Panc1 (cell line): ENCODE results near the gene GFER. TPM values are rescaled to one million over a fixed set of nuclear protein-coding genes. Genes with fewer than 3 reads are reported as not detected.
A peak's percentile ranks its signal among the peaks of the same experiment; 100 is the strongest.
"Not testable (repeated sequence)": the region's sequence is repeated elsewhere in the genome, so short reads cannot be mapped to it uniquely, and the experiment has no call there.

Source experiments
- ATAC-seq: fragments of 200-7000 bp; cut with Tn5 transposase; 2 replicates; pipeline ENCODE4 v1.9.1; 2020; ENCODE audit warnings: mild to moderate bottlenecking, moderate library complexity
- BruUV-seq: library from RNA; stranded (reverse); fragments of 400-500 nt; replicated peaks from 2 replicates; lab custom pipeline; 2021; lab: Mats Ljungman, UMichigan
- CTCF ChIA-PET: fragments of 300-600 bp; sonication (Branson Sonifier 250); formaldehyde crosslinking; loops from one replicate; lab custom pipeline; 2022; ENCODE audit warnings: antibody characterized with exemption; lab: Charles Lee
- POLR2A ChIA-PET: fragments of 300-600 bp; sonication (Branson Sonifier 250); formaldehyde crosslinking; loops from one replicate; lab custom pipeline; 2022; ENCODE audit warnings: antibody characterized with exemption; lab: Charles Lee
- DNase-seq: peaks from one replicate; pipeline ENCODE4 v3.0.0-alpha.2; 2010; ENCODE audit warnings: low read depth, low spot score
- H3K27ac ChIP-seq: 2 replicates; pipeline ENCODE4 v1.5.1; 2011; ENCODE audit warnings: mild to moderate bottlenecking, low read length, inconsistent platforms
- H3K27me3 ChIP-seq: fragments of 200-500 bp; sonication (Bioruptor generic); 2 replicates; pipeline ENCODE4 v1.6.0; 2014; ENCODE audit warnings: low read length, inconsistent platforms; ENCODE audit not compliant: control insufficient read depth, insufficient read depth
- H3K36me3 ChIP-seq: fragments of 200-500 bp; sonication (Bioruptor generic); 2 replicates; pipeline ENCODE4 v1.5.1; 2014; ENCODE audit warnings: inconsistent platforms, mild to moderate bottlenecking, low read length, moderate library complexity; ENCODE audit not compliant: control insufficient read depth, insufficient read depth
- H3K4me1 ChIP-seq: 2 replicates; pipeline ENCODE4 v1.5.1; 2011; ENCODE audit warnings: inconsistent platforms, mild to moderate bottlenecking, low read length, moderate library complexity; ENCODE audit not compliant: control insufficient read depth, insufficient read depth
- H3K4me3 ChIP-seq, 2 experiments: 2 replicates each; pipeline ENCODE4 v1.5.1; 2011 to 2012; ENCODE audit warnings: low read depth in 2 of 2, low read length in 2 of 2, mild to moderate bottlenecking in 2 of 2, inconsistent platforms in 1 of 2, moderate library complexity in 1 of 2
- H3K9me3 ChIP-seq: fragments of 200-500 bp; sonication (Bioruptor generic); 2 replicates; pipeline ENCODE4 v1.5.1; 2014; ENCODE audit warnings: low read depth, mild to moderate bottlenecking, inconsistent platforms, low read length, moderate library complexity; ENCODE audit not compliant: control insufficient read depth, insufficient read depth
- POLR2AphosphoS5 ChIP-seq: IDR thresholded peaks from 2 replicates; pipeline ENCODE4 v1.6.1; 2012; ENCODE audit warnings: mild to moderate bottlenecking, low read depth, low read length, moderate library complexity
- SIN3A ChIP-seq: IDR thresholded peaks from 2 replicates; pipeline ENCODE4 v1.6.1; 2012; ENCODE audit warnings: low read depth, mild to moderate bottlenecking, low read length, moderate library complexity, borderline replicate concordance; ENCODE audit not compliant: insufficient read depth
- TCF7L2 ChIP-seq: IDR thresholded peaks from 2 replicates; pipeline ENCODE4 v1.6.1; 2011; ENCODE audit warnings: mild to moderate bottlenecking, low read depth, low read length, inconsistent platforms
- in situ Hi-C: cut with HindIII; loops from 2 replicates; pipeline ENCODE4 v1.10.0; 2016; ENCODE audit warnings: low sequenced_read_pairs, low pct_unique_long_range_greater_than_20kb
- intact Hi-C: fragments of 100-400 bp; cut with micrococcal nuclease; formaldehyde crosslinking; loops from one replicate; pipeline ENCODE4 v1.10.0; 2022; ENCODE audit not compliant: unreplicated experiment
- total RNA-seq: library from RNA; stranded (reverse); gene quantifications from one replicate; pipeline ENCODE4 v1.2.1, GENCODE V29; 2021; ENCODE audit not compliant: unreplicated experiment
- TF ChIP-seq, protein P1 (sequence below), 2 experiments: IDR thresholded peaks; 2 replicates each; pipeline ENCODE4 v1.6.1; 2011 to 2012; ENCODE audit warnings: low read depth in 2 of 2, control low read depth in 1 of 2, low read length in 1 of 2, mild to moderate bottlenecking in 1 of 2, moderate library complexity in 1 of 2; ENCODE audit not compliant: insufficient read depth in 1 of 2
- TF ChIP-seq, protein P2 (sequence below): fragments of 450-650 bp; IDR thresholded peaks from 2 replicates; pipeline ENCODE4 v1.5.1; 2017; ENCODE audit warnings: mild to moderate bottlenecking

Gene GFER
- total RNA-seq, 1 experiment from 2014 or later: 49.2 TPM

DNA sequence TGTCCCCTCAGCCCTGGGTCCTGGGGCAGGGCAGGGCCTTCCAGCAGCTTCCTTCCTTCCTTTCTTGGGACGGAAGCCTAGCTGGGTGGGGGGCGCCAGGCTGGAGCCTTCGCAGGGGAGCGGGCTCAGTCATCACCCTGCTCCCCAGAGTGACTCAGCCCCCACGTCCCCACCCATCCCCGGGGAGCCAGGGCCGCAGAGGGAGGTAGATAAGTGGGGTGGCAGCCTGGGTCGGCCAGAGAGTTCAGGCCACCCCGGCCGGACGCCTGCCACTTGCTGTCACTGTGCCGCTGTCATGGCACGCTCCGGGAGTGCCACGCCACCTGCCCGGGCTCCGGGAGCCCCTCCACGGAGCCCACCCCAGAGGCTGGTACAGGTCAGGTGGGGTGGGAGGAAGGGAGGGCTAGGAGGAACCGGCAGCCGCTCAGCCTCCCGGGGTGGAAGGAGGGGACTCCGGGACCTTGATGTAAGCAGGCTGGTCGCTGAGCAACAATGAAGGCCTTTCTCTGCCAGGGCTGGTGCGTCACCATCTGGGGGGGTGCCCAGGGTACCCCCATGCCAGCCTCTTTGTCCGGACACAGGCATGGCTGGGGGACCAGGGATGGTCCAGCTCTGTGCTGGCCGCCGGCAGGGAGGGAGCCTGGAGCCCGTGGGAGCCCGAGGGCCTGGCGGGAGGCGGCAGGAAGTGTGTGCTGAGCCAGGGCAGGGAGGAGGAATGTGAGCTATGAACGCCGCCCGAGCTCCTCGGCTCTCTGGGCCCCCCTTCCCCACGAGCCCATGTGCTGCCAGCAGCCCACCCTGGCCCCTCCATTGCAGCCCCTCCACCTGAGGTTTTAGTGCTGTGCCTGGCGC lies 49.3 kb downstream of the GFER start:
- peak overlapping the region; percentile 95 for H3K27ac ChIP-seq
- ChIA-PET POLR2A (no interaction called here), CTCF (interaction anchor here (1.0 kb wide), 1 partner anchor 11 kb away, joined by 14 read pairs; no protein-coding TSS in a partner anchor)
- in situ Hi-C loops (no loop called here), intact Hi-C loops (no loop called here)
- H3K9me3 ChIP-seq: no peaks in the 10 kb centered on the region
- BruUV-seq: no TSS peak
- H3K4me3 ChIP-seq: peak overlapping the region; percentile 13 to 31
- TF ChIP-seq POLR2AphosphoS5 (no peak), SIN3A (0 out of 2 replicates have a peak, but pooled peaks have one; percentile 51), TCF7L2 (no peak)
- TF ChIP-seq, protein P1, sequence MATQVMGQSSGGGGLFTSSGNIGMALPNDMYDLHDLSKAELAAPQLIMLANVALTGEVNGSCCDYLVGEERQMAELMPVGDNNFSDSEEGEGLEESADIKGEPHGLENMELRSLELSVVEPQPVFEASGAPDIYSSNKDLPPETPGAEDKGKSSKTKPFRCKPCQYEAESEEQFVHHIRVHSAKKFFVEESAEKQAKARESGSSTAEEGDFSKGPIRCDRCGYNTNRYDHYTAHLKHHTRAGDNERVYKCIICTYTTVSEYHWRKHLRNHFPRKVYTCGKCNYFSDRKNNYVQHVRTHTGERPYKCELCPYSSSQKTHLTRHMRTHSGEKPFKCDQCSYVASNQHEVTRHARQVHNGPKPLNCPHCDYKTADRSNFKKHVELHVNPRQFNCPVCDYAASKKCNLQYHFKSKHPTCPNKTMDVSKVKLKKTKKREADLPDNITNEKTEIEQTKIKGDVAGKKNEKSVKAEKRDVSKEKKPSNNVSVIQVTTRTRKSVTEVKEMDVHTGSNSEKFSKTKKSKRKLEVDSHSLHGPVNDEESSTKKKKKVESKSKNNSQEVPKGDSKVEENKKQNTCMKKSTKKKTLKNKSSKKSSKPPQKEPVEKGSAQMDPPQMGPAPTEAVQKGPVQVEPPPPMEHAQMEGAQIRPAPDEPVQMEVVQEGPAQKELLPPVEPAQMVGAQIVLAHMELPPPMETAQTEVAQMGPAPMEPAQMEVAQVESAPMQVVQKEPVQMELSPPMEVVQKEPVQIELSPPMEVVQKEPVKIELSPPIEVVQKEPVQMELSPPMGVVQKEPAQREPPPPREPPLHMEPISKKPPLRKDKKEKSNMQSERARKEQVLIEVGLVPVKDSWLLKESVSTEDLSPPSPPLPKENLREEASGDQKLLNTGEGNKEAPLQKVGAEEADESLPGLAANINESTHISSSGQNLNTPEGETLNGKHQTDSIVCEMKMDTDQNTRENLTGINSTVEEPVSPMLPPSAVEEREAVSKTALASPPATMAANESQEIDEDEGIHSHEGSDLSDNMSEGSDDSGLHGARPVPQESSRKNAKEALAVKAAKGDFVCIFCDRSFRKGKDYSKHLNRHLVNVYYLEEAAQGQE (IDR thresholded peaks at IDR 0.05; ENCODE audit: insufficient read depth in 1 of 2, low read depth in 2 of 2, low read length in 1 of 2): no peak
- TF ChIP-seq, protein P2, sequence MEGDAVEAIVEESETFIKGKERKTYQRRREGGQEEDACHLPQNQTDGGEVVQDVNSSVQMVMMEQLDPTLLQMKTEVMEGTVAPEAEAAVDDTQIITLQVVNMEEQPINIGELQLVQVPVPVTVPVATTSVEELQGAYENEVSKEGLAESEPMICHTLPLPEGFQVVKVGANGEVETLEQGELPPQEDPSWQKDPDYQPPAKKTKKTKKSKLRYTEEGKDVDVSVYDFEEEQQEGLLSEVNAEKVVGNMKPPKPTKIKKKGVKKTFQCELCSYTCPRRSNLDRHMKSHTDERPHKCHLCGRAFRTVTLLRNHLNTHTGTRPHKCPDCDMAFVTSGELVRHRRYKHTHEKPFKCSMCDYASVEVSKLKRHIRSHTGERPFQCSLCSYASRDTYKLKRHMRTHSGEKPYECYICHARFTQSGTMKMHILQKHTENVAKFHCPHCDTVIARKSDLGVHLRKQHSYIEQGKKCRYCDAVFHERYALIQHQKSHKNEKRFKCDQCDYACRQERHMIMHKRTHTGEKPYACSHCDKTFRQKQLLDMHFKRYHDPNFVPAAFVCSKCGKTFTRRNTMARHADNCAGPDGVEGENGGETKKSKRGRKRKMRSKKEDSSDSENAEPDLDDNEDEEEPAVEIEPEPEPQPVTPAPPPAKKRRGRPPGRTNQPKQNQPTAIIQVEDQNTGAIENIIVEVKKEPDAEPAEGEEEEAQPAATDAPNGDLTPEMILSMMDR: no peak
- no peaks in the 10 kb centered on the region for H3K36me3 ChIP-seq
- H3K4me1 ChIP-seq: peaks cover 78% of the 10 kb centered on the region
- DNase-seq (no peak), ATAC-seq (peak; percentile 43)
- no peaks in the 10 kb centered on the region for H3K27me3 ChIP-seq

DNA sequence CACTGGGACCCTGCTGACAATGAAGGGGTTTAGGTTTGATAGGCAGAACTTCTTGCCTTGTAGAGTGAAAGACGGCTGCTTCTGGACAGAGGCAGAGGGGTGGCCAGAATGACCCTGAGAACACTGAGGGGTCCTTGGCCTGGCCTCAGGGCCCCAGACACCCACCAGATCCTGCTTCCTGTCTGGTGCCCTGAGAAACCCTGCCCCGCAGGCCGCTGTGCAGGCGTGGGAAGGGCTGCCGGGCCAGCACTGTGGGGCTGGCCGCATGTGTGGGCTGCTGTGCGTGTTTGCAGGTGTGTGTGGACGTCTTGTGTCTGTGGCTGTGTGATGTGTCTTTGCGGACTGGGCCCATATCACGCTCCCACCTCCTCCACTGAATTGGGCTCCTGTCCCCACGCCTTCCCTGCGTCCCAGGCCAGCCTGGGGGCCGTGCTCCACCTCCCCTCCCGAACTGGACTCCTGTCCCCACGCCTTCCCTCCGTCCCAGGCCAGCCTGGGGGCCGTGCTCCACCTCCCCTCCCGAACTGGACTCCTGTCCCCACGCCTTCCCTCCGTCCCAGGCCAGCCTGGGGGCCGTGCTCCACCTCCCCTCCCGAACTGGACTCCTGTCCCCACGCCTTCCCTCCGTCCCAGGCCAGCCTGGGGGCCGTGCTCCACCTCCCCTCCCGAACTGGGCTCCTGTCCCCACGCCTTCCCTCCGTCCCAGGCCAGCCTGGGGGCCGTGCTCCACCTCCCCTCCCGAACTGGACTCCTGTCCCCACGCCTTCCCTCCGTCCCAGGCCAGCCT lies 50.1 kb downstream of the GFER start:
- H3K4me3 ChIP-seq: peak overlapping the region; percentile 13 to 31; a peak in 3 of 4 replicates
- CTCF ChIA-PET, H3K36me3 ChIP-seq: not testable (repeated sequence)

More for the DNA sequence above, 50.1 kb downstream of the GFER start:
- H3K9me3 ChIP-seq, DNase-seq, H3K27me3 ChIP-seq, ATAC-seq, BruUV-seq, in situ Hi-C loops, intact Hi-C loops, POLR2A ChIA-PET: not testable (repeated sequence)
- H3K4me1 ChIP-seq: peaks cover 78% of the 10 kb centered on the region
- peak overlapping the region; percentile 95 for H3K27ac ChIP-seq
